HG03439 (cell line): ENCODE measurements around the gene TAF15.

Experiments
- ATAC-seq: cut with Tn5 transposase; IDR thresholded peaks from one replicate; pipeline ENCODE4 v1.9.1; 2021; ENCODE audit warnings: mild to moderate bottlenecking, moderate library complexity; ENCODE audit not compliant: unreplicated experiment

The TAF15 gene

GRCh38 chr17:35816723-35817122 lies 7.4 kb downstream of the TAF15 start:
- ATAC-seq = no peak

DNA sequence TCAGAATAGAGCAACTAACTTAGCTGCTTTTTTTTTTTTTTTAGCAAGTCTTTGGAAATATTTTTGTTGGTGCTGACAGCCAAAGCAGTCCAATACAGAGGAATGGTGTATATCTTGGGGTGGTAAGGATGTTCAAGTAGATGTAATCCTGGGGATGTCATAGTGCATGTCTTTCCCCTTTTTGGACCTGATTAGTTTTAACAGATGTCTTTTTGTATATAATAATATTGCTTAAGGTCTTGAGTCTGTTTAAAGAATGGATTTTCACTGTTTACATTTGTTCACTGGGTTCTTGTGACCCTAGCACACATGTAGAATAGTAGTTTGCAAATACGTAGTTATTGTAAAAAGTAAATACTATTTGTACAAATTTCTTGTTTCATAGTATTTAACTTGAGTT lies 7.9 kb downstream of the TAF15 start:
- ATAC-seq = no peak

GRCh38 chr17:35819455-35819854 lies 10.2 kb downstream of the TAF15 start:
- ATAC-seq = no peak

GRCh38 chr17:35821308-35821707 lies 12.0 kb downstream of the TAF15 start:
- no peak for ATAC-seq

DNA sequence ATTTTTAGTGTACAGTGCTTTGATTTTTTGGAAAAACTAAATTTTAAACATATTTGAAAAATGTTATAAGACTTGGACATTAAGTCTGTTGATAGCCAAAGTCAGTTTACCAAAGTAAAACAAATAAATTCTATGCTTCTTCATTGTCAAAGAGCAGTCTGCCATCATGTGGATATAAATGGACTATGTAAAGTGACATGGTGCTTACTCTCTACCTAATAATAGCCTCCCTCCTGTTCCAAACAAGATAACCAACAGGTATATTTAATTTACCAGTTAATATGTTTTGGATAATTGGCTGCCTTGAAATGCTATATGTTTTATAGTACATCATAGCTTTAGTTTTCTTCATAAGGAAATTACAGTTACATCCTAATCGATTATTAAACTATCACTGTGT lies 15.9 kb downstream of the TAF15 start:
- ATAC-seq = no peak

DNA sequence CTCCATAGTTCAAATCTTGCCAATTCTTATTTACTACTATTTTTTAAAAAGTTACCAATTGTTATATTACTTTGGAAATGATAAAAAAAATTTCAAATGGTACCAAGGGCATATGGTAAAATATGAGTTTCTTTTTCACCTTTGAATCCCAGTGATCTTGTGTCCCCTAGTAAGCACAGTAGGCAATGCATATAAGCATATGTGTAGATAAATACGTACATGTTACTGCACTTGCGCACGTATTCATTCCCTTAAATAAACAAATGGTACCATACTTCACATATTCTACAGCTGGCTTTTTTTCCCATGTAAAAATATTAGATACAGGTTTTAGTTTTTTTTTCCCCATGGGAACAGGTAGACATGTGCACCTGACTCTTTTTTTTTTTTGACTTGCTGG lies 31.8 kb downstream of the TAF15 start:
- no peak for ATAC-seq

GRCh38 chr17:35841505-35841904 lies 32.2 kb downstream of the TAF15 start:
- ATAC-seq = no peak

- no peak for ATAC-seq
These were observed 33.0 kb downstream of the TAF15 start for GRCh38 chr17:35842239-35842638.

GRCh38 chr17:35843698-35844097 lies 34.4 kb downstream of the TAF15 start:
- no peak for ATAC-seq

- no peak for ATAC-seq
These were observed 35.3 kb downstream of the TAF15 start for GRCh38 chr17:35844547-35844946.

DNA sequence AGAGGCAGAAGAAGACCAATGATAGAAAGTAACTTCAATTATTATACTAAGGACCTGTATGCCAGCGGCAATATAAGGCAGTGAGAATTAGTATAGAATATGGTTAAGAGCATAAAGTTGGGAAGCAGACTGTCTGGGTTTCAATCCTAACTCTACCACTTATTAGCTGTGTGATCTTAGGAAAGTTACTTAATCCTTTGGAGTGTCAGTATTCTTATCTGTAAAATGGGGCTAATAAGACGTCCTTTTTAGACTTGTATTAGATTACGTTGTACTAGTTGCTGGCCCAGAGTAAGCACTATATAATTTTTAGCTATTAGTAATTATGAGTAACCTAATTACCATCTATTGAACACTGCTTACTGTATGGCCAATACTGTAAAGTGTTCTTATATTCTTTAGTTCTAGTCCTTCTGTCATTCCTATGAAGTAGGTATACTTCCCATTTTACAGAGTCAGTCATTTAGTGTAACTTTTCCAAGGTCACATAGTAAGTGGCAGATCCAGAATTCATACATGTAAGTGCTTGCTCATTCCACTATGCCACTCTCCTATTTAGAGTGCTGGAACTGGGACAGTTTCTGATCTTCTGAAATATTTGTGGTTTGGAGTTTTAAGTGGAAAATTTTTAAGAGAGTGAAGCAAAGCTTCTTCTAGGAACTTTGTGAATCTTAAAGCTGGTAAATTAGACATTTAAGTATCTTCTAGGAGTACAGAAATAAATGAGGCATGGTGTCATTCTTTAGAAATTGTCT lies 36.9 kb downstream of the TAF15 start:
- ATAC-seq = no peak

- ATAC-seq = no peak
These were observed 37.7 kb downstream of the TAF15 start for GRCh38 chr17:35847006-35847405.

DNA sequence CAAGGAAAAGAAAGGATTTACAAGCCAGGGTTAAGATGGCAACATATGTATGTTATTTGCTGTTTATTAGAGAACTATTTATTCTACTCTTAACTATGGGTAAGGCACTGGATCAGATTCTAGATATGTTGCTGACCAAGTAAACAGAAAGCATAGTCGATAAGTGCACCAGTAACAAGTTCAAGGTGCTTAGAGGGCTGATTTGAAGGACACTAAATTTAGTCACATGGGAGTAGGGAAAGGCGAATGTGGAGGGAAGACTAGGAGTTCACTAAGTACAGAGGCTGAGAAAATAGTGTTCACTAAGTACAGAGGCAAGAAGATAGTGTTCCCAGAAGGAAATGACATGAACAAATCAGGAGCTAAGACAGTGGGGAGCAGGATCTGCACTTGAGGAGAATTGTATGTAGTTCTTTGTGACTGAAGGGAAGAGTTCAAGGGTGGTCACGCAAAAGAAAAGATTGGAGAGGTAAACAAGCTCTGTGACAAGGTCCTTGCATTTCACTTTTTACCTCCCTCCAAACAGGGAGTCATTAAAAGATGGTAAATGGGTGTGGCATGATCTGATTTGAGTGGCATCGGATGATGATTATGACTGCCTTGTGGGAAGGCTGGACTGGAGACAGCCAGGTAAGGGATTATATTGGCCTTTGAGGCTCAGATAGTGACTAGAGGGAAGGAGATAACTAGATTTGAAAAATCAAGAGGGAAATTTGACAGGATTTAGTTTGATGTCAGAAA lies 38.5 kb downstream of the TAF15 start:
- no peak for ATAC-seq

DNA sequence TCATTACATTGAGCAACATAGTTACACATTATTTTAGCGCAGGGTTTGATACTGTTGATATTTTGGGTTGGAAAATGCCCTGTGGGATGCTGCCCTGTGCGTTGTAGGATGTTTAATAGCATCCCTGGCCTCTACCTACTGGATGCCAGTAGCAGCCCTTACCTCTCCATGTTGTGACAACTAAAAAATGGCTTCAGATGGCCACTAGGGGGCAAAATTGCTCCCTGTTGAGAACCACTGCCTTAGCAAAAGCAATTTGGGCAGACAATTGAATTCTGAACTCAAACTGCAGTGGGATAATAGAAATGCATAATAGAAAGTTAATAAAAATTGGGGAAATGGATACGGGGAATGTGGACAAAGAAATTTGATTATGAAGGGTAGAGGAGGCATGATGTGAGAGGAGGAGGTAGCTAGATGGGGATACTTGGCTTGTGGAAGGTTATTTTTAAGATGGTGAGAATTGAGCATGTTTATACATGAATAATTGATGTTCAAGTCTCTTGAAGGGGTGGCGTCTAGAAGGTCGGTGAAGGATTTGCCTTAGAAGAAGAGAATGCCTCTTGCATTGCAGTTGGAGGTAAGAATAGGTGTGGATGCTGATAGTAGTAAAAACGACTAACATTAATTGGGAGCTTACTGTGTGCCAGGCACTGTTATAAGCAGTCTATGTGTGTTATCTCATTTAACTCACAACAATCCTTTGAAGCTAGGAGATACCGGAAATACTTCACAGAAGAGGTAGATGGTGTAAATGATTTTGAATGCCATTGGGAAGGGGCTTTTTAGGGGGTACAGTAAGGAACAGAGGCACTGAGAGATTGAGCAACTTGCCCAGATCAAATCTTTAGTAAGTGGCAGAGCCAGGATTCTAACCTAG lies 40.4 kb downstream of the TAF15 start:
- ATAC-seq = no peak

GRCh38 chr17:35855965-35856364 lies 46.7 kb downstream of the TAF15 start:
- no peak for ATAC-seq

GRCh38 chr17:35856603-35857002 lies 47.3 kb downstream of the TAF15 start:
- ATAC-seq = no peak

- no peak for ATAC-seq
These were observed 55.6 kb downstream of the TAF15 start for GRCh38 chr17:35864853-35865252.

DNA sequence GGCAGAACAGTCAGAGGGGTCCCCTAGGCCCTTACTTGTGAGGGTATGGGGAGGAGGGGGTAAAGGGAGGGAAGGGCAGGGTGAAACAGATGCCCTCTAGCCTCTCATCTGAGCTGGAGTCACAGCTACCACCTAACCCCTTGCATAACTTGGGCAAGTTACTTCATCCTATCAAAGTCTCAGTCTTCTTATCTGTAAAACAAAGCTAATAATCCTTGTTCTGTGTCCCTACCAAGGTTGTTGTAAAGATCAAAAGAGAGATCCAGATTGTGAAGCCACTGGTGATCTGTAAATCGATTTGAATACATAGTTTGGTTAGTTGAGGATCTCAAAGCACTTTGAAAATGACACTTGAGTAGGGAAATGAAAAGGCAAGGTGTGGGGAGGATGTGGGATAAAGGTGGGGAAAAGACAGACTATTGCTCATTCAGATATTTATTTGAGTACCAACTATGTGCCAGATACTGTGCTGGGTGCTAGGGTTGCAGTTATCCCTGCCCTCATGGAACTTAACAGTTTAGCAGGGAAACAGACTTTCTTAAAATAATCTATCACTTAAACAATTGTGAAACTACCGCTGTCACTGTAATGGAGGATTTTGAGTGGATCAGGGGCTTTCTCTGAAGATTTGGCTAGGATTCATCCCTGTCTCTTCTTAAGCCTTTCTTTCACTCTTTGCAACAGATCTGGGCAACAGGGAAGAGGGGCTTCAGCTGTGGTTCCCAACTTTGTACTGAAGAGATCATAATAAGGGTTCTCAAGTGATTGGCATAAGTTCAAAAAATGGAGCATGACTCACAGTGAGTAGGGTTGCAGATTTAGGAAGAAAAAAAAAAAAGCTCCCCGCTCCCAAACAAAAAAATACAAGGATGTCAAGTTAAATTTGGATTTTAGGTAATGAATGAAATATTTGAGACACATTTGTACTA lies 56.4 kb downstream of the TAF15 start:
- no peak for ATAC-seq

DNA sequence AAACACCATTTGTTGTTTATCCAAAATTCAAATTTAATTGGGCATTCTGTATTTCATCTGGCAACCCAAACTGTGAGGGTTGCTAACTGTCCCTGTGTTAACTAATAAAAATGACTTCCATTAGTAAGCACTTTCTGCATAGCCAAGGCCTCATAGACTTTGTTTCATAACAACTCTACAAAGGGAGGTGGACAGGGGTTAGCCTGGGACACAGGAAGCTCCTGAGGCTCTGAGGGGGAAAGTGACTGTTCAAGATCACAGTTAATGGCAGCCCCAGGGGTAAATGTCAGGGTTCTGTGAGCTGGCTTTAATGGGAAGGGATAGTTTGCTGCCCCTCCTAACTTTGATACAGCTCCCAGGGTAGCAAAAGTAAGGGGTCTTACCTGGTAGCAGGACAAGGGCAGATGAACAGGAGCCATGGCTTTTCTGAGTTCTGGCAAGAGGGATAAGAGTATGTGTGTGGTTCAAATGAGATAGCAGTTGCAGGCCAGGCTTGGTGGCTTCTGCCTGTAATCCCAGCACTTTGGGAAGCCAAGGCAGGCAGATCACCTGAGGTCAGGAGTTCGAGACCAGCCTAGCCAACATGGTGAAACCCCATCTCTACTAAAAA lies 57.2 kb downstream of the TAF15 start:
- ATAC-seq = no peak

GRCh38 chr17:35867574-35867973 lies 58.3 kb downstream of the TAF15 start:
- no peak for ATAC-seq
